Lower leg skin (tissue), 4 donors: Measurements from ENCODE around the gene RPS6KL1. TPM values are rescaled to one million over a fixed set of nuclear protein-coding genes. Genes with fewer than 3 reads are reported as not detected.

Experiments
- DNase-seq, 2 donors: peaks; one replicate each; pipeline ENCODE4 v3.0.0-alpha.2; 2019; ENCODE audit warnings: low spot score in 2 of 2
- H3K4me3 ChIP-seq: fragments of 200-600 bp; sonication (generic); 2 replicates; pipeline ENCODE4 v1.5.1; 2017; ENCODE audit warnings: mild to moderate bottlenecking, low read depth; ENCODE audit not compliant: poor library complexity, severe bottlenecking
- POLR2A ChIP-seq, 2 donors: fragments of 450-650 bp; IDR thresholded peaks; one replicate each; pipeline ENCODE4 v1.6.1; 2016 to 2017; ENCODE audit warnings: antibody characterized with exemption in 2 of 2, mild to moderate bottlenecking in 1 of 2, moderate library complexity in 1 of 2
- WGBS, 2 donors: methylation state at CpG; one replicate each; pipeline ENCODE4 v1.1.5; 2018; 5-methylcytosine and 5-hydroxymethylcytosine counted together
- intact Hi-C: fragments of 100-400 bp; cut with DNase I; formaldehyde crosslinking; loops from one replicate; pipeline ENCODE4 v1.15.0; 2023; ENCODE audit warnings: low total_unique reads
- total RNA-seq, 4 donors: library from RNA; depleted of rRNA; stranded (reverse); fragments of >200 nt; gene quantifications; one replicate each; pipeline ENCODE4 v1.1.0, GENCODE V29; 2016
- TF ChIP-seq, protein P1 (sequence below), 3 donors: fragments of 450-650 bp; IDR thresholded peaks; one replicate each; pipeline ENCODE4 v1.5.1; 2016; ENCODE audit warnings: antibody characterized with exemption in 3 of 3, mild to moderate bottlenecking in 3 of 3, moderate library complexity in 2 of 3

Gene RPS6KL1
- total RNA-seq, 4 donors from 2014 or later, result 0.38 to 3.7 (median 2.1) TPM

DNA sequence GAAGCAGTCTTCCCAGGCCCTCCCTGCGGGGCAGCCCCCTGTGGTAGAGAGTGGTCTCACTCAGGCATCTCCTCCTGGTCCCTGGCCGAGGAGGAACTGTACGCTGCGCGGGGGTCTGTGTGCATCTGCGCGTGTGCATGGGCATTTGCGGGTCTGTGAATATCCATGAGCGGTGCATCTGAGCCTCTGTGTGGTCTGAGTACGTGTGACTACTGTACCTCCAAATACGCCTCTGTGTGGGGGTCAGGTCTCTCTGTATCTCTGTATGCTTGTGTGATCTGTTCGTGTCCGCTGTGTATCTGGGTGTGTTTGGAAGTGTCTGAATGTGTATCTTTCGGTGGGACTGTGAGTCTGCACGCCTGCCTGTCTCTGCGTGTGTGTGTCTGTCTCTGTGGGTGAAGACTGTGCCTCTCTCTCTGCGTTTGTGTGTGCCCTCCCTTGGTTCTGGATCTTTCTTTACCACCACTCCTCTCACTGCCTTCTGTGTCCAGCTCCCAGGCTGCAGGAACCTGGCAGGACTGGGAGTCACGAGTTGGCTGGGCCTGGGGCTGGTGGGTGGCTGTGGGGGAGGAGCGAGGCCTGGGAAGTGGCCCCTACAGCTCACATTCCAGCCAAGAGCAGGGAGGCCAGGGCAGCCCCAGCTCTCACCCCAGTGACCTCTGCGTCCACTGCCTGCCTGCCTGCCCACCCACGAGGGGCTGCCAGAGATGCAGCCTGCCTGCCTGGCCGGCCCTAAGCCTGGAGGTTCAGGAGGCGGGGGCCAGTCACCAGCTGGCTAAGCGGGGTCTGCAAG, 33.4 kb upstream of the RPS6KL1 start:
- no peak overlapping the region for H3K4me3 ChIP-seq
- intact Hi-C loops, result no loop called here
- TF ChIP-seq, protein P1, sequence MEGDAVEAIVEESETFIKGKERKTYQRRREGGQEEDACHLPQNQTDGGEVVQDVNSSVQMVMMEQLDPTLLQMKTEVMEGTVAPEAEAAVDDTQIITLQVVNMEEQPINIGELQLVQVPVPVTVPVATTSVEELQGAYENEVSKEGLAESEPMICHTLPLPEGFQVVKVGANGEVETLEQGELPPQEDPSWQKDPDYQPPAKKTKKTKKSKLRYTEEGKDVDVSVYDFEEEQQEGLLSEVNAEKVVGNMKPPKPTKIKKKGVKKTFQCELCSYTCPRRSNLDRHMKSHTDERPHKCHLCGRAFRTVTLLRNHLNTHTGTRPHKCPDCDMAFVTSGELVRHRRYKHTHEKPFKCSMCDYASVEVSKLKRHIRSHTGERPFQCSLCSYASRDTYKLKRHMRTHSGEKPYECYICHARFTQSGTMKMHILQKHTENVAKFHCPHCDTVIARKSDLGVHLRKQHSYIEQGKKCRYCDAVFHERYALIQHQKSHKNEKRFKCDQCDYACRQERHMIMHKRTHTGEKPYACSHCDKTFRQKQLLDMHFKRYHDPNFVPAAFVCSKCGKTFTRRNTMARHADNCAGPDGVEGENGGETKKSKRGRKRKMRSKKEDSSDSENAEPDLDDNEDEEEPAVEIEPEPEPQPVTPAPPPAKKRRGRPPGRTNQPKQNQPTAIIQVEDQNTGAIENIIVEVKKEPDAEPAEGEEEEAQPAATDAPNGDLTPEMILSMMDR (IDR thresholded peaks at IDR 0.05), result no peak
- no peak for TF ChIP-seq POLR2A (IDR thresholded peaks at IDR 0.05)
- WGBS, 2 donors, result 86 to 92% methylated on average over 23 to 24 of the region's 24 CpGs
- DNase-seq, result no peak

GRCh38 chr14:74956027-74956279, 32.9 kb upstream of the RPS6KL1 start:
- TF ChIP-seq POLR2A (IDR thresholded peaks at IDR 0.05), result no peak
- TF ChIP-seq, protein P1 (IDR thresholded peaks at IDR 0.05), result no peak
- intact Hi-C loops, result no loop called here
- 76 to 78% methylated on average over 9 of the region's 9 CpGs for WGBS, 2 donors
- no peak overlapping the region for H3K4me3 ChIP-seq
- DNase-seq, result no peak

DNA sequence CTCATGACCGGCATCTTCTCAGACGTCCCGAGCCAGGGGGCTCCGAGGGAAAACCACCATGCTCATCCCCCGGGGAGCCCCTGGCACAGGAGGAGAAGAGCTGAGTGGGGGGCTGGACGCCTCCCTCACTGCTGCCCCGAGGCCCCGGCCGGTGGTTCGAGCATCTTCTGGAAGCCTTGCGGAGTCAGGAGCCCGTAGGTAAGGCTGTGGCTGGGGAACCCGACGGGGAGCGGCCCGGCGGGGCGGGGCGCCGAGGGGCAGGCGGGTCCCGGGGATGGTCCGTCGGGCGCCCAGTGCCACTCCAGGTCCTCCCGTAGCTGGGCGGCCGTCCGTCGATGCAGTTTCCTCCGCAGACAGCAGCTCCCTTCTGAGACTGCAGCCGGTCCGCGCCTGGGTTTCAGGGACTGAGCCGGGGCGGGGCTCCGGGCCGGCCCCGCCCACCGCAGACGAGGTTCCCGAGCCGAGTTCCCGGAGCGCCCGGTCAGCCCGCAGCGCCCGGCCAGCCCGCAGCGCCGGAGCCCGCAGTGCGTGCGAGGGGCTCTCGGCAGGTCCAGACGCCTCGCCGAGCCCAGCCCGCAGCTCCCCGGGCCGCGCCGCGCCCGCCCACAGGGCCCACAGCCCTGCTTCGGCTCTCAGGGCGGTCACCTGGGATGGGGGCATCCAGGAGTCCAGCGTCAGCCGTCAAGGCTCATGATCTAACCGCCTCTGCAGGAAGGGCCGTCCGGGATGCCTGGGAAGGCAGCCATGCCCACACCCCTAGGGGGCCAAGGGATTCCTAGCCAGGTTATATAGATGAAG, 32.4 kb upstream of the RPS6KL1 start, which contains the start of gene PGF:
PGF (minus strand) TSS at position 369 of the 798 bp plus-strand sequence; CDS start at position 14, 355 bp downstream.
- H3K4me3 ChIP-seq, result peak within 1 kb of the TSS; percentile 51
- no peak for DNase-seq
- no peak for TF ChIP-seq POLR2A (IDR thresholded peaks at IDR 0.05)
- TF ChIP-seq, protein P1 (IDR thresholded peaks at IDR 0.05), result no peak
- intact Hi-C loops, result no loop called here
- 2 to 3% methylated on average over 39 to 64 of the region's 73 CpGs for WGBS, 2 donors

- TF ChIP-seq, protein P1 (IDR thresholded peaks at IDR 0.05), result no peak
- TF ChIP-seq POLR2A (IDR thresholded peaks at IDR 0.05), result no peak
- 0 to 4% methylated on average over 3 of the region's 3 CpGs for WGBS, 2 donors
- intact Hi-C loops, result loop anchor here (5.0 kb wide), 1 partner anchor 127 kb away; no protein-coding TSS in a partner anchor
Observed at GRCh38 chr14:74954947-74955228, 31.8 kb upstream of the RPS6KL1 start.

DNA sequence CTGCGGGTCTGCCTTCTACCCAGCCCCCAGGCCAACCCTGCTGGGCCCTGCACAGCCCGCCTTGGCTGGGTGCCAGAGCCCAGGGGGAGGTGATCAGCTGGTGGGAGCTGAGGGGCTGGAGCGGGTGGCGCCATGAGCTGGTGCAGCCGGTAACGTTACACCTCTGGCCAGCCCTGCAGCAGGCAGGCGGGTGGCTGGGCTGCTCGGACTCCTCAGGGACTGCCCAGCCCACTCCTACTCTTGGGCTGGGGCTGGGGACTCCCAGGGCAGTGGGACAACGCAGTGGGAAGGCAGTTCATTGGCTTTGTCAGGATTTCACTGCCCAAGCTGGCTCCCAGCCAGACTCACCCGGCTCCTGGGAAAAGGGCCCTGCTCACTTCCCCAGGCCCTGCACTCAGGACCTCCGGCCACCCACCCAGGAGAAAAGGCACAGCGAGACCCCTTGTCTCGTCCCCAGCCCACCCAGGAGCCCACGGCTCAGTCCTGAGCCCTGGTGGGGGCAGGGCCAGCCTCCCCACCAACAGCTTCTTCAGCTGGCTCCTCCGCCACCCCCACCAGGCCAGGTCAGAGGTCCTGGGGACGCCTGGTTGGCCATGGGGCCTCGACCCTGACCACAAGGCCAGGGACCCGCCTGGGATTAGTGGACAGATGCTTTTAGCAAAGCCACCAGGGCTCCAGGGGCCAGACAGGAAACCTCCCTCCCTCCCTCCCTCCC, 31.3 kb upstream of the RPS6KL1 start:
- no peak overlapping the region for H3K4me3 ChIP-seq
- intact Hi-C loops, result loop anchor here (5.0 kb wide), 1 partner anchor 128 kb away; no protein-coding TSS in a partner anchor
- WGBS, 2 donors, result 36 to 42% methylated on average over 8 to 18 of the region's 18 CpGs
- TF ChIP-seq, protein P1 (IDR thresholded peaks at IDR 0.05), result no peak
- no peak for TF ChIP-seq POLR2A (IDR thresholded peaks at IDR 0.05)
- DNase-seq, result no peak

More at GRCh38 chr14:74954947-74955228, 31.8 kb upstream of the RPS6KL1 start:
- no peak for DNase-seq
- H3K4me3 ChIP-seq, result peak overlapping the region; percentile 51
